Measurements from ENCODE around the gene PACS2.
"Not testable (repeated sequence)": the region's sequence is repeated elsewhere in the genome, so short reads cannot be mapped to it uniquely, and the experiment has no call there.

The PACS2 gene

GRCh38 chr14:105272623-105273022, 41.9 kb upstream of the PACS2 start:
- no peak overlapping the region for H2BK5ac ChIP-seq (ENCODE audit: low read length)
- H2BK15ac ChIP-seq (replicated peaks; ENCODE audit: low read depth) = no peak overlapping the region
- no CpG with 5 or more reads among the region's 15 CpGs for WGBS (ENCODE audit: extremely low coverage, insufficient coverage, low lambda C conversion rate)
- no peaks in the 10 kb centered on the region for H3K4me1 ChIP-seq (ENCODE audit: control insufficient read depth, low read depth, low read length)
- no peaks in the 10 kb centered on the region for H3K79me1 ChIP-seq (ENCODE audit: low read length)
- H4K5ac ChIP-seq (ENCODE audit: low read length) = no peak overlapping the region
- no peak overlapping the region for H3K18ac ChIP-seq (ENCODE audit: low read length)
- H2BK120ac ChIP-seq (ENCODE audit: low read depth, low read length) = no peak overlapping the region
- H3K4me3 ChIP-seq (ENCODE audit: low read length) = no peak overlapping the region
- no peak overlapping the region for H3K23ac ChIP-seq (ENCODE audit: low read length)
- H3K79me2 ChIP-seq (ENCODE audit: control insufficient read depth, insufficient read depth, low read length) = no peaks in the 10 kb centered on the region
- H2AK5ac ChIP-seq (ENCODE audit: low read length) = no peak overlapping the region
- no peak overlapping the region for H3K4ac ChIP-seq (ENCODE audit: low read depth, low read length)
- H3K4me2 ChIP-seq (ENCODE audit: low read length) = no peak overlapping the region
- H4K8ac ChIP-seq (ENCODE audit: low read depth, low read length) = no peak overlapping the region
- no peak overlapping the region for H3K56ac ChIP-seq (ENCODE audit: low read length)
- no peak overlapping the region for H3K27ac ChIP-seq (ENCODE audit: low read depth, low read length)
- H3K9ac ChIP-seq (ENCODE audit: low read length) = no peak overlapping the region
- H3K27me3 ChIP-seq (ENCODE audit: insufficient read depth, low read length, poor library complexity) = no peaks in the 10 kb centered on the region
- DNase-seq = no peak
- H3K36me3 ChIP-seq (ENCODE audit: control insufficient read depth, insufficient read depth, low read length) = no peaks in the 10 kb centered on the region

GRCh38 chr14:105273062-105273461, 41.5 kb upstream of the PACS2 start:
- no CpG with 5 or more reads among the region's 12 CpGs for WGBS (ENCODE audit: extremely low coverage, insufficient coverage, low lambda C conversion rate)
- H2BK5ac ChIP-seq (ENCODE audit: low read length) = no peak overlapping the region
- no peak overlapping the region for H3K4me3 ChIP-seq (ENCODE audit: low read length)
- no peak overlapping the region for H3K23ac ChIP-seq (ENCODE audit: low read length)
- no peaks in the 10 kb centered on the region for H3K4me1 ChIP-seq (ENCODE audit: control insufficient read depth, low read depth, low read length)
- H2BK120ac ChIP-seq (ENCODE audit: low read depth, low read length) = no peak overlapping the region
- H3K4me2 ChIP-seq (ENCODE audit: low read length) = no peak overlapping the region
- no peaks in the 10 kb centered on the region for H3K27me3 ChIP-seq (ENCODE audit: insufficient read depth, low read length, poor library complexity)
- no peak overlapping the region for H3K4ac ChIP-seq (ENCODE audit: low read depth, low read length)
- no peak overlapping the region for H3K27ac ChIP-seq (ENCODE audit: low read depth, low read length)
- no peak overlapping the region for H3K56ac ChIP-seq (ENCODE audit: low read length)
- H3K79me2 ChIP-seq (ENCODE audit: control insufficient read depth, insufficient read depth, low read length) = no peaks in the 10 kb centered on the region
- no peaks in the 10 kb centered on the region for H3K79me1 ChIP-seq (ENCODE audit: low read length)
- no peaks in the 10 kb centered on the region for H3K36me3 ChIP-seq (ENCODE audit: control insufficient read depth, insufficient read depth, low read length)
- no peak overlapping the region for H3K9ac ChIP-seq (ENCODE audit: low read length)
- no peak overlapping the region for H3K18ac ChIP-seq (ENCODE audit: low read length)
- no peak overlapping the region for H2AK5ac ChIP-seq (ENCODE audit: low read length)
- no peak overlapping the region for H4K8ac ChIP-seq (ENCODE audit: low read depth, low read length)
- no peak for DNase-seq
- no peak overlapping the region for H4K5ac ChIP-seq (ENCODE audit: low read length)
- no peak overlapping the region for H2BK15ac ChIP-seq (replicated peaks; ENCODE audit: low read depth)

DNA sequence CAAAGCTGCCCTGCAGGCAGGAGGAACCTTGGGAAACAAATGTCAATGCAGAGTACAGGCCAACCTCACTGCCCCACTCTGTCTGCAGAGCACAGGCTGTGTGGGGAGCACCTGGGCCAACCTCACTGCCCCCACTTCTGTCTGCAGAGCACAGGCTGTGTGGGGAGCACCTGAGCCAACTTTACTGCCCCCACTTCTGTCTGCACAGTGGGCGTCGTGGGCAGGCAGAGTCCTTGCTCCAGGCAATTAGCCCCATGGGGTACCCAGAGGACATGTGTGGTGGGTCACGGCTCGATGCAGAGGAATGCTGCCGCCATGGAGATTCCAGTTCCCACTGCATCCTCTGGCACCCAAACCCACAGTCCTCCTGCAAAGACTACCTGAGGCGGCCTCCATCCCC, 39.9 kb upstream of the PACS2 start:
- H3K18ac ChIP-seq (ENCODE audit: low read length) = no peak overlapping the region
- no peaks in the 10 kb centered on the region for H3K27me3 ChIP-seq (ENCODE audit: insufficient read depth, low read length, poor library complexity)
- no peaks in the 10 kb centered on the region for H3K79me1 ChIP-seq (ENCODE audit: low read length)
- H3K27ac ChIP-seq (ENCODE audit: low read depth, low read length) = no peak overlapping the region
- no peak overlapping the region for H4K8ac ChIP-seq (ENCODE audit: low read depth, low read length)
- no peak overlapping the region for H3K4ac ChIP-seq (ENCODE audit: low read depth, low read length)
- H3K36me3 ChIP-seq (ENCODE audit: control insufficient read depth, insufficient read depth, low read length) = no peaks in the 10 kb centered on the region
- H3K79me2 ChIP-seq (ENCODE audit: control insufficient read depth, insufficient read depth, low read length) = no peaks in the 10 kb centered on the region
- H2BK5ac ChIP-seq (ENCODE audit: low read length) = no peak overlapping the region
- H3K4me1 ChIP-seq (ENCODE audit: control insufficient read depth, low read depth, low read length) = no peaks in the 10 kb centered on the region
- no peak overlapping the region for H3K4me2 ChIP-seq (ENCODE audit: low read length)
- no peak overlapping the region for H3K56ac ChIP-seq (ENCODE audit: low read length)
- no CpG with 5 or more reads among the region's 6 CpGs for WGBS (ENCODE audit: extremely low coverage, insufficient coverage, low lambda C conversion rate)
- no peak overlapping the region for H3K4me3 ChIP-seq (ENCODE audit: low read length)
- no peak overlapping the region for H2AK5ac ChIP-seq (ENCODE audit: low read length)
- no peak for DNase-seq
- no peak overlapping the region for H2BK120ac ChIP-seq (ENCODE audit: low read depth, low read length)
- H3K9ac ChIP-seq (ENCODE audit: low read length) = no peak overlapping the region
- no peak overlapping the region for H2BK15ac ChIP-seq (replicated peaks; ENCODE audit: low read depth)
- no peak overlapping the region for H3K23ac ChIP-seq (ENCODE audit: low read length)
- H4K5ac ChIP-seq (ENCODE audit: low read length) = no peak overlapping the region

DNA sequence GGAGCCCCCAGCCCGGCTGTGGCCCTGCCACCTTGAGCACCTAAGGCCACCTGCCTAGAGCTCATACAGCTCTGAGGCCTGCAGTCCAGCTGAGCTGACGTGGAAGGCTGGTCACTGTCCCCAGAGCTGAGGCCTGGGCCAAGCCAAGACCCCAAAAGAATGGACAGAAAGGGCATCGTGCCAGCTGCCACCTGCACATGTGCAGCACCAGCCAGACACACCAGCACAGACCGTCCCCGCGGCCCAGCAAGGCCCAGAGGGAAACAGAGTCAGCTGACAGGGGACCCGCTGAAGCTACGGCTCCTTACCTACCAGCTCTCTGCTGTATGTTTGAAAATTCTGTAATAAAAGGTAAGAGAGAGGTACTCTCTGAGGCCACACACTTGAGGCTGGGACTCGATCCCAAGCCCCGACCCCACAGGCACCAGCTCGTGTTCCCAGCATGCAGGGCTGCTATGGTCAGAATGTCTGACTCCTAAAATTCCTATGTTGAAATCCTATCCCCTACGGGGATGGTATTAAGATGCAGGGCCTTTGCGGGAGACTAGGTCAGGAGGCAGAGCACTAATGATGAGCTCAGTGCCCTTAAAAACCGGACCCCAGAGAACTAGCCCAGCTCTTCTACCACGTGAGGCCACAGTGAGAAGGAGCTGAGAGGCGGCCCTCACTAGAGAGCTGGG, 39.1 kb upstream of the PACS2 start:
- H2BK15ac ChIP-seq (replicated peaks; ENCODE audit: low read depth) = no peak overlapping the region
- WGBS (ENCODE audit: extremely low coverage, insufficient coverage, low lambda C conversion rate) = no CpG with 5 or more reads among the region's 16 CpGs
- no peak overlapping the region for H3K9ac ChIP-seq (ENCODE audit: low read length)
- H3K79me1 ChIP-seq (ENCODE audit: low read length) = no peaks in the 10 kb centered on the region
- no peaks in the 10 kb centered on the region for H3K79me2 ChIP-seq (ENCODE audit: control insufficient read depth, insufficient read depth, low read length)
- H2BK120ac ChIP-seq (ENCODE audit: low read depth, low read length) = no peak overlapping the region
- no peaks in the 10 kb centered on the region for H3K36me3 ChIP-seq (ENCODE audit: control insufficient read depth, insufficient read depth, low read length)
- no peaks in the 10 kb centered on the region for H3K4me1 ChIP-seq (ENCODE audit: control insufficient read depth, low read depth, low read length)
- no peak overlapping the region for H3K4me2 ChIP-seq (ENCODE audit: low read length)
- no peak overlapping the region for H3K27ac ChIP-seq (ENCODE audit: low read depth, low read length)
- H3K23ac ChIP-seq (ENCODE audit: low read length) = no peak overlapping the region
- DNase-seq = peak; percentile 34
- no peak overlapping the region for H3K56ac ChIP-seq (ENCODE audit: low read length)
- H3K4me3 ChIP-seq (ENCODE audit: low read length) = no peak overlapping the region
- no peak overlapping the region for H4K8ac ChIP-seq (ENCODE audit: low read depth, low read length)
- no peak overlapping the region for H2AK5ac ChIP-seq (ENCODE audit: low read length)
- no peak overlapping the region for H4K5ac ChIP-seq (ENCODE audit: low read length)
- no peak overlapping the region for H2BK5ac ChIP-seq (ENCODE audit: low read length)
- H3K18ac ChIP-seq (ENCODE audit: low read length) = no peak overlapping the region
- H3K27me3 ChIP-seq (ENCODE audit: insufficient read depth, low read length, poor library complexity) = no peaks in the 10 kb centered on the region
- H3K4ac ChIP-seq (ENCODE audit: low read depth, low read length) = no peak overlapping the region

- H2AK5ac ChIP-seq (ENCODE audit: low read length); H3K4me1 ChIP-seq (ENCODE audit: control insufficient read depth, low read depth, low read length); H3K23ac ChIP-seq (ENCODE audit: low read length); H3K9ac ChIP-seq (ENCODE audit: low read length); H2BK15ac ChIP-seq (replicated peaks; ENCODE audit: low read depth); H3K27me3 ChIP-seq (ENCODE audit: insufficient read depth, low read length, poor library complexity); H3K79me2 ChIP-seq (ENCODE audit: control insufficient read depth, insufficient read depth, low read length); H3K79me1 ChIP-seq (ENCODE audit: low read length); H4K8ac ChIP-seq (ENCODE audit: low read depth, low read length); H3K36me3 ChIP-seq (ENCODE audit: control insufficient read depth, insufficient read depth, low read length); DNase-seq; H3K56ac ChIP-seq (ENCODE audit: low read length); H2BK5ac ChIP-seq (ENCODE audit: low read length); H4K5ac ChIP-seq (ENCODE audit: low read length); H3K4me3 ChIP-seq (ENCODE audit: low read length); H2BK120ac ChIP-seq (ENCODE audit: low read depth, low read length); H3K4me2 ChIP-seq (ENCODE audit: low read length); H3K27ac ChIP-seq (ENCODE audit: low read depth, low read length); H3K18ac ChIP-seq (ENCODE audit: low read length); H3K4ac ChIP-seq (ENCODE audit: low read depth, low read length): not testable (repeated sequence)
- no CpG with 5 or more reads among the region's 4 CpGs for WGBS (ENCODE audit: extremely low coverage, insufficient coverage, low lambda C conversion rate)
These were observed 37.1 kb upstream of the PACS2 start for GRCh38 chr14:105277448-105277847.
